Peyer's patch (tissue), 4 donors: Measurements from ENCODE around the gene VPS8.

Experiments used
- CTCF ChIP-seq, 6 experiments: fragments of 450-650 bp in 4 of 6; fragments of 200-600 bp in 2 of 6; sonication (generic) in 1 of 6; IDR thresholded peaks; one replicate each; pipeline ENCODE4 v1.5.1; 2017 to 2019; ENCODE audit warnings: antibody characterized with exemption in 6 of 6, mild to moderate bottlenecking in 3 of 6, moderate library complexity in 1 of 6
- POLR2A ChIP-seq, 2 donors: fragments of 450-650 bp; IDR thresholded peaks; one replicate each; pipeline ENCODE4 v1.5.1; 2017; ENCODE audit warnings: antibody characterized with exemption in 2 of 2, mild to moderate bottlenecking in 2 of 2, moderate library complexity in 2 of 2

GRCh38 chr3:184812662-184813042 is 686 bp downstream of the VPS8 start:
- TF ChIP-seq POLR2A (IDR thresholded peaks at IDR 0.05) = no peak
- TF ChIP-seq CTCF (IDR thresholded peaks at IDR 0.05) = no peak
